GM19395 (cell line): ENCODE results near the gene FABP1.

ENCODE experiments used
- ATAC-seq: cut with Tn5 transposase; IDR thresholded peaks from one replicate; pipeline ENCODE4 v1.9.1; 2021; ENCODE audit warnings: mild to moderate bottlenecking, moderate library complexity; ENCODE audit not compliant: unreplicated experiment

The FABP1 gene

GRCh38 chr2:88085099-88085498 is 42.8 kb downstream of the FABP1 start:
- no peak for ATAC-seq

GRCh38 chr2:88082781-88083180 is 45.1 kb downstream of the FABP1 start:
- no peak for ATAC-seq

GRCh38 chr2:88081924-88082608 is 45.8 kb downstream of the FABP1 start:
- no peak for ATAC-seq

GRCh38 chr2:88080545-88080944 is 47.3 kb downstream of the FABP1 start:
- no peak for ATAC-seq

GRCh38 chr2:88078643-88079172 is 49.2 kb downstream of the FABP1 start:
- no peak for ATAC-seq

- ATAC-seq = no peak
Measured at GRCh38 chr2:88077080-88077479, 50.8 kb downstream of the FABP1 start.

- ATAC-seq = no peak
Measured at GRCh38 chr2:88074854-88075292, 53.0 kb downstream of the FABP1 start.

GRCh38 chr2:88074150-88074549 is 53.7 kb downstream of the FABP1 start:
- ATAC-seq = no peak
